ENCODE results near the gene AFF2. TPM values are rescaled to one million over a fixed set of nuclear protein-coding genes. Genes with fewer than 3 reads are reported as not detected.

Gene AFF2
- total and polyA plus RNA-seq, 2 donors (not counting 3 experiments of a cell fraction or from before 2014, with no cell fraction given): 0.03 to 0.07 TPM

DNA sequence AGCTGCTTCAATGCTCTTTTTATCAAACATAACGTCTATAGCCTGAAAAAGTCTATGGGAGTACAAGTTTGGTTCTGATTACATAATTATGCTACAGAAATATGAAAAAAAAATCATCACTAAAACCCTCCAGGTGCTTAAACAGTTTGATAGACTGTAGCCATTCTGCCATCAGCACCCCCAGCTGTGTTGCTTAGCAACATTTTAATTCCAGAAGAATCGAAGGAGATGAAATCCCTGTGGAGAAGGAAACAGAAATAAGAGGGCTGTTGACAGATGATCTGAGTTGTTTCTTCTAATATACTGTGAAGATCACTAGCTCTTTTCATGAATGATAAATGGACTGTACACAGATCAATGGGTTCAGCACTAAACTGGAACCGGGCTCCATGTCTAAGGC, 402.8 kb downstream of the AFF2 start:
- Histone ChIP-seq H3K4me2 (ENCODE audit: insufficient read depth, low read length) (no peak overlapping the region), H3K9me1 (replicated peaks; ENCODE audit: control insufficient read depth, extremely low read depth, insufficient read depth, low read length) (no peaks in the 10 kb centered on the region), H2AFZ (ENCODE audit: low read depth, low read length) (no peak overlapping the region), H3K4me3 (replicated peaks in 1 of 3; ENCODE audit: insufficient read depth in 1 of 3, low read depth in 1 of 3, low read length in 3 of 3) (no peak overlapping the region), H3K4me1 (ENCODE audit: control insufficient read depth, extremely low read depth, insufficient read depth, low read length) (no peaks in the 10 kb centered on the region), H3K79me2 (ENCODE audit: control insufficient read depth, insufficient read depth, low read length) (no peaks in the 10 kb centered on the region), H3K9me3 (replicated peaks; ENCODE audit: control insufficient read depth, insufficient read depth, low read length) (no peaks in the 10 kb centered on the region), H4K20me1 (replicated peaks; ENCODE audit: control insufficient read depth, extremely low read depth, insufficient read depth, low read length) (no peaks in the 10 kb centered on the region), H3K27ac (ENCODE audit: insufficient read depth, low read depth, low read length) (no peak overlapping the region), H3K36me3 (ENCODE audit: control insufficient read depth in 2 of 2, extremely low read depth in 1 of 2, insufficient read depth in 2 of 2, low read length in 2 of 2) (no peaks in the 10 kb centered on the region), H3K9ac (replicated peaks; ENCODE audit: extremely low read depth, insufficient read depth, low read length) (no peak overlapping the region), H3K27me3 (ENCODE audit: control insufficient read depth in 2 of 2, insufficient read depth in 2 of 2, low read length in 2 of 2) (no peaks in the 10 kb centered on the region)
- ChIA-PET POLR2A (no interaction called here), CTCF (no interaction called here)
- no TSS peak for BruUV-seq (replicated peaks)
- TF ChIP-seq, protein P1, sequence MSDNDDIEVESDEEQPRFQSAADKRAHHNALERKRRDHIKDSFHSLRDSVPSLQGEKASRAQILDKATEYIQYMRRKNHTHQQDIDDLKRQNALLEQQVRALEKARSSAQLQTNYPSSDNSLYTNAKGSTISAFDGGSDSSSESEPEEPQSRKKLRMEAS (IDR thresholded peaks at IDR 0.05; ENCODE audit: insufficient read depth, insufficient read length): no peak
- TF ChIP-seq, protein P2, sequence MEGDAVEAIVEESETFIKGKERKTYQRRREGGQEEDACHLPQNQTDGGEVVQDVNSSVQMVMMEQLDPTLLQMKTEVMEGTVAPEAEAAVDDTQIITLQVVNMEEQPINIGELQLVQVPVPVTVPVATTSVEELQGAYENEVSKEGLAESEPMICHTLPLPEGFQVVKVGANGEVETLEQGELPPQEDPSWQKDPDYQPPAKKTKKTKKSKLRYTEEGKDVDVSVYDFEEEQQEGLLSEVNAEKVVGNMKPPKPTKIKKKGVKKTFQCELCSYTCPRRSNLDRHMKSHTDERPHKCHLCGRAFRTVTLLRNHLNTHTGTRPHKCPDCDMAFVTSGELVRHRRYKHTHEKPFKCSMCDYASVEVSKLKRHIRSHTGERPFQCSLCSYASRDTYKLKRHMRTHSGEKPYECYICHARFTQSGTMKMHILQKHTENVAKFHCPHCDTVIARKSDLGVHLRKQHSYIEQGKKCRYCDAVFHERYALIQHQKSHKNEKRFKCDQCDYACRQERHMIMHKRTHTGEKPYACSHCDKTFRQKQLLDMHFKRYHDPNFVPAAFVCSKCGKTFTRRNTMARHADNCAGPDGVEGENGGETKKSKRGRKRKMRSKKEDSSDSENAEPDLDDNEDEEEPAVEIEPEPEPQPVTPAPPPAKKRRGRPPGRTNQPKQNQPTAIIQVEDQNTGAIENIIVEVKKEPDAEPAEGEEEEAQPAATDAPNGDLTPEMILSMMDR (IDR thresholded peaks at IDR 0.05; ENCODE audit: extremely low read depth in 1 of 2, insufficient read depth in 1 of 2, low read depth in 1 of 2, low read length in 2 of 2): no peak
- TF ChIP-seq FOS (IDR thresholded peaks at IDR 0.05; ENCODE audit: borderline replicate concordance, insufficient read depth, low read length): no peak
- no peak for TF ChIP-seq EZH2 (IDR thresholded peaks at IDR 0.05; ENCODE audit: borderline replicate concordance, low read depth, low read length, severe bottlenecking)
- TF ChIP-seq POLR2A (IDR thresholded peaks at IDR 0.05; ENCODE audit: low read depth, low read length): no peak
- TF ChIP-seq JUN (IDR thresholded peaks at IDR 0.05; ENCODE audit: borderline replicate concordance, insufficient read depth, insufficient read length, low read depth): no peak
- no peak for TF ChIP-seq POLR2AphosphoS5 (IDR thresholded peaks at IDR 0.05; ENCODE audit: insufficient read depth, low read depth, low read length)
- TF ChIP-seq MYC (IDR thresholded peaks at IDR 0.05; ENCODE audit: low read depth, low read length): no peak
- TF ChIP-seq GATA2 (IDR thresholded peaks at IDR 0.05; ENCODE audit: insufficient read depth, insufficient read length, low read depth, low read length): no peak
- FAIRE-seq (no peak), DNase-seq (ENCODE audit: low read depth, low spot score) (no peak)
- dilution Hi-C loops (cut with MboI; ENCODE audit: extremely low pct_ligation_motif_present, low sequenced_read_pairs): no loop called here
- intact Hi-C loops (cut with micrococcal nuclease): no loop called here

Measured in endothelial cell of umbilical vein (primary cell).